Nephron (organoid): ENCODE results near the gene RPS6KC1.

ENCODE experiments used
- H3K27ac Mint-ChIP-seq, 3 experiments: 2 replicates each; pipeline ENCODE4 v1.8.0; 2020; ENCODE audit warnings: mixed read lengths in 3 of 3, mild to moderate bottlenecking in 2 of 3, moderate library complexity in 1 of 3
- H3K27me3 Mint-ChIP-seq: 2 replicates; pipeline ENCODE4 v1.8.0; 2021; ENCODE audit warnings: low read depth, mild to moderate bottlenecking, moderate library complexity, mixed read lengths
- H3K36me3 Mint-ChIP-seq: 2 replicates; pipeline ENCODE4 v1.8.0; 2020; ENCODE audit warnings: low read depth, mixed read lengths
- H3K4me1 Mint-ChIP-seq: 2 replicates; pipeline ENCODE4 v1.8.0; 2020; ENCODE audit warnings: mixed read lengths
- H3K4me3 Mint-ChIP-seq, 3 experiments: 2 replicates each; pipeline ENCODE4 v1.8.0; 2020; ENCODE audit warnings: mild to moderate bottlenecking in 3 of 3, mixed read lengths in 3 of 3, moderate library complexity in 2 of 3
- H3K9me3 Mint-ChIP-seq: 2 replicates; pipeline ENCODE4 v1.8.0; 2020; ENCODE audit warnings: mixed read lengths
- TF ChIP-seq, protein P1 (sequence below), 3 experiments: fragments of 200-600 bp; sonication (generic); IDR thresholded peaks; one replicate each; pipeline ENCODE4 v1.5.0; 2021; ENCODE audit warnings: antibody characterized with exemption in 3 of 3; ENCODE audit not compliant: unreplicated experiment in 3 of 3

The RPS6KC1 gene, protein sequence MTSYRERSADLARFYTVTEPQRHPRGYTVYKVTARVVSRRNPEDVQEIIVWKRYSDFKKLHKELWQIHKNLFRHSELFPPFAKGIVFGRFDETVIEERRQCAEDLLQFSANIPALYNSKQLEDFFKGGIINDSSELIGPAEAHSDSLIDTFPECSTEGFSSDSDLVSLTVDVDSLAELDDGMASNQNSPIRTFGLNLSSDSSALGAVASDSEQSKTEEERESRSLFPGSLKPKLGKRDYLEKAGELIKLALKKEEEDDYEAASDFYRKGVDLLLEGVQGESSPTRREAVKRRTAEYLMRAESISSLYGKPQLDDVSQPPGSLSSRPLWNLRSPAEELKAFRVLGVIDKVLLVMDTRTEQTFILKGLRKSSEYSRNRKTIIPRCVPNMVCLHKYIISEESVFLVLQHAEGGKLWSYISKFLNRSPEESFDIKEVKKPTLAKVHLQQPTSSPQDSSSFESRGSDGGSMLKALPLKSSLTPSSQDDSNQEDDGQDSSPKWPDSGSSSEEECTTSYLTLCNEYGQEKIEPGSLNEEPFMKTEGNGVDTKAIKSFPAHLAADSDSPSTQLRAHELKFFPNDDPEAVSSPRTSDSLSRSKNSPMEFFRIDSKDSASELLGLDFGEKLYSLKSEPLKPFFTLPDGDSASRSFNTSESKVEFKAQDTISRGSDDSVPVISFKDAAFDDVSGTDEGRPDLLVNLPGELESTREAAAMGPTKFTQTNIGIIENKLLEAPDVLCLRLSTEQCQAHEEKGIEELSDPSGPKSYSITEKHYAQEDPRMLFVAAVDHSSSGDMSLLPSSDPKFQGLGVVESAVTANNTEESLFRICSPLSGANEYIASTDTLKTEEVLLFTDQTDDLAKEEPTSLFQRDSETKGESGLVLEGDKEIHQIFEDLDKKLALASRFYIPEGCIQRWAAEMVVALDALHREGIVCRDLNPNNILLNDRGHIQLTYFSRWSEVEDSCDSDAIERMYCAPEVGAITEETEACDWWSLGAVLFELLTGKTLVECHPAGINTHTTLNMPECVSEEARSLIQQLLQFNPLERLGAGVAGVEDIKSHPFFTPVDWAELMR

DNA sequence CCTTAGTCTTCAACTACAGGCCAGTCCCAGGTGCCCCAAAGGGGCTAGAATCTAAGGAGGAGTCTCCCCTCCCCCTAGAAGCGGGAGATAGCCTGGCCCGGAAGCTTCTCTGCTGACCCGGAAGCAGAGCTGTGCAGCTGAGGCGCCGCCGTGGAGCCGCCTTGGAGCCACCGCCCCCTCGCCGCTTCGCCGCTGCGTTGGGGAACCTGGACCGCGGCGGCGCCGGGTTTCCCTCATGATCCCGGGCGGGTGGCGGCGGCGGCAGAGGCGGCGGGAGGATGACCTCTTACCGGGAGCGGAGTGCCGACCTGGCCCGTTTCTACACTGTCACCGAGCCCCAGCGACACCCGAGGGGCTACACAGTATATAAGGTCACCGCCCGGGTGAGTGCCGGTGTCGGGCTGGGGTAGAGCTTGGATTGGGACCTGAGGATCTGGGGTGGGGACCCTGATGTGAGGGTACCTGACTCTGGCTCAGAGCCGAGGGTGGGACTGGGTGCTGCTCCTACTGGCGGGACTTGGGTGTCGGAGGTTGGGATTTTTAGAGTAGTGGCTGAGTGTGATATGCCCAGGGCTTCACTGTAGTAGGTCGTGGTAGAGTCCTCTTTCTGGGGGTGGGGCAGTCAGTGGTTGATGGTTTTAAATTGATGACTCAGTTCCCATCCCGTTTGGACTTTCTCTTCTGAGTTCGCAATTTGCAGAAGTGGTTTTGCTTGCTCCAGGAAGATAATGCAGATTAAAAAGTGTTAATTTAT, at the start of gene RPS6KC1:
TSS of gene RPS6KC1 (plus strand) at position 115 of the 754 bp plus-strand sequence. CDS start at position 279, 164 bp downstream.
- Mint-ChIP-seq H3K27me3 (peaks cover 3% of the 10 kb centered on the region), H3K4me3 (peak within 1 kb of the TSS; percentile 97 to 98 (median 98)), H3K36me3 (peaks cover 12% of the 10 kb centered on the region), H3K27ac (peak within 1 kb of the TSS; percentile 86 to 97 (median 92)), H3K4me1 (peaks cover 33% of the 10 kb centered on the region), H3K9me3 (peaks cover 19% of the 10 kb centered on the region)
- TF ChIP-seq, protein P1, sequence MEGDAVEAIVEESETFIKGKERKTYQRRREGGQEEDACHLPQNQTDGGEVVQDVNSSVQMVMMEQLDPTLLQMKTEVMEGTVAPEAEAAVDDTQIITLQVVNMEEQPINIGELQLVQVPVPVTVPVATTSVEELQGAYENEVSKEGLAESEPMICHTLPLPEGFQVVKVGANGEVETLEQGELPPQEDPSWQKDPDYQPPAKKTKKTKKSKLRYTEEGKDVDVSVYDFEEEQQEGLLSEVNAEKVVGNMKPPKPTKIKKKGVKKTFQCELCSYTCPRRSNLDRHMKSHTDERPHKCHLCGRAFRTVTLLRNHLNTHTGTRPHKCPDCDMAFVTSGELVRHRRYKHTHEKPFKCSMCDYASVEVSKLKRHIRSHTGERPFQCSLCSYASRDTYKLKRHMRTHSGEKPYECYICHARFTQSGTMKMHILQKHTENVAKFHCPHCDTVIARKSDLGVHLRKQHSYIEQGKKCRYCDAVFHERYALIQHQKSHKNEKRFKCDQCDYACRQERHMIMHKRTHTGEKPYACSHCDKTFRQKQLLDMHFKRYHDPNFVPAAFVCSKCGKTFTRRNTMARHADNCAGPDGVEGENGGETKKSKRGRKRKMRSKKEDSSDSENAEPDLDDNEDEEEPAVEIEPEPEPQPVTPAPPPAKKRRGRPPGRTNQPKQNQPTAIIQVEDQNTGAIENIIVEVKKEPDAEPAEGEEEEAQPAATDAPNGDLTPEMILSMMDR (IDR thresholded peaks at IDR 0.05; ENCODE audit: unreplicated experiment in 3 of 3) = peak in 1 of 3 experiments; percentile 11

DNA sequence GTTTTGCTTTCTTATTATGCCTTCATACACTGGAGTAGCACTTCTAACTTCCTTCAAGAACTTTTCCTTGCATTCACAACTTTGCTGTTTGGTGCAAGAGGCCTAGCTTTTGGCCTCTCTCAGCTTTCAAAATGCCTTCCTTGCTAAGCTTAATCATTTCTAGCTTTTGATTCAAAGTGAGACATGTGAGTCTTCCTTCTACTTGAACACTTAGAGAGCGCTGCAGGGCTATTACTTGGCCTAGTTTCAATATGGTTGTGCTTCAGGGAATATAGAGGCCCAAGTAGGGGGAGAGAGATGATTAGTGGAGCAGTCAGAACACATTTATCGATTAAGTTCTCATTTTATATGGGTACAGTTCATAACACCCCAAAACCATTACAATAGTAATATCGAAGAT, 47.8 kb upstream of the RPS6KC1 start:
- H3K36me3 Mint-ChIP-seq = peaks cover 59% of the 10 kb centered on the region
- peaks cover 5% of the 10 kb centered on the region for H3K4me1 Mint-ChIP-seq
- H3K27ac Mint-ChIP-seq = peak overlapping the region; percentile 45 to 80 (median 69)
- no peak overlapping the region for H3K4me3 Mint-ChIP-seq
- H3K9me3 Mint-ChIP-seq = no peaks in the 10 kb centered on the region
- TF ChIP-seq, protein P1 (IDR thresholded peaks at IDR 0.05; ENCODE audit: unreplicated experiment in 3 of 3) = no peak
- no peaks in the 10 kb centered on the region for H3K27me3 Mint-ChIP-seq

DNA sequence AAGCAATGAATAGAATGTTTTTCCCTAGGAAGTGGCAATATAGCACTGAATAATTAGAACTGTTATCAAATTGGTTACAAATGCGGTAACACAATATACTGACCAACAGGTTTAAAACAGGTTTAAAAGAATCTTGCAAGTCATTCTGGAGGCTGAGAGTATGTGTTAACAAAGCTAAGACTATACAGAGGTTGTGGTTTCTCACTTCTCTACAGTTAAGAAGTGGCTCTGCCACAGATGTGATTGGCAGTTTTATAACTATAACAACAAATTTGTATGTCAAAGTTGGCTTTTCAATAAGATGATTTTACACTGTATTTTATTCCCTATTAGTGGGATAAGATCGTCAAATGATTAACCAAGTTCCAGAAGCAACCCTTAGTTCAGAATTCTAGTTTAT, 42.5 kb upstream of the RPS6KC1 start:
- TF ChIP-seq, protein P1 (IDR thresholded peaks at IDR 0.05; ENCODE audit: unreplicated experiment in 3 of 3) = no peak
- H3K27ac Mint-ChIP-seq = no peak overlapping the region

DNA sequence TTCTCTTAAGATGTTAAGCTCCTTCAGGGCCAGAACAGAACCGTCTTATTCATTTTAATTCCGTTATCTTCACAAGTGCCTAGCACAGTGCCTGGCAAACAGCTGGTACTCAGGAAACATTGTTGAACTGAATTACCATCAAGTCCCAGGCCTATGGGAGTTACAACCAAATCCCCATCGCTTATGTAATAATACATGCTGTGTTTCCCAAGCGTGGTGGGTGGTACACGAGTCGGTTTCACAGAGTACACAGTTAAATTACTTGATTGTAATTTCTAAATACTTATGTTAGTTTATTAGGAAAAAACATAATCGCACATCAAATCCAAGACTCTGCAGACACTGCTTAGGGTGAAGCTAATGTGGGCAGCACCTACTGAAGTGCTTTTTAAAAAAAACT, 36.4 kb upstream of the RPS6KC1 start:
- Mint-ChIP-seq H3K4me1 (peaks cover 20% of the 10 kb centered on the region), H3K27ac (peak overlapping the region; percentile 96 to 100 (median 99)), H3K9me3 (no peaks in the 10 kb centered on the region), H3K36me3 (peaks cover 24% of the 10 kb centered on the region), H3K4me3 (peak overlapping the region; percentile 94 to 97 (median 96)), H3K27me3 (no peaks in the 10 kb centered on the region)
- TF ChIP-seq, protein P1 (IDR thresholded peaks at IDR 0.05; ENCODE audit: unreplicated experiment in 3 of 3) = no peak

More for the DNA sequence above, 42.5 kb upstream of the RPS6KC1 start:
- Mint-ChIP-seq H3K9me3 (no peaks in the 10 kb centered on the region), H3K4me3 (no peak overlapping the region), H3K36me3 (peaks cover 72% of the 10 kb centered on the region), H3K27me3 (no peaks in the 10 kb centered on the region), H3K4me1 (peaks cover 11% of the 10 kb centered on the region)
